ENCODE measurements around the gene ALOXE3.

Gene ALOXE3

GRCh38 chr17:8162233-8162996 is 44.1 kb upstream of the ALOXE3 start, which contains the start of gene VAMP2:
VAMP2 (minus strand) TSS chr17:8162948; CDS start chr17:8162879, 69 bp downstream.
- TF ChIP-seq PATZ1 (CRISPR knock-in tag; IDR thresholded peaks at IDR 0.05; ENCODE audit: borderline replicate concordance) (no peak), TSHZ2 (CRISPR knock-in tag; IDR thresholded peaks at IDR 0.05) (no peak), ESRRG (CRISPR knock-in tag; IDR thresholded peaks at IDR 0.05) (no peak), CREB5 (CRISPR knock-in tag; IDR thresholded peaks at IDR 0.05; ENCODE audit: low read depth) (no peak), SNAI2 (CRISPR knock-in tag; IDR thresholded peaks at IDR 0.05) (no peak), GLIS3 (CRISPR knock-in tag; IDR thresholded peaks at IDR 0.05) (no peak), OSR1 (CRISPR knock-in tag; IDR thresholded peaks at IDR 0.05) (no peak), ZNF565 (CRISPR knock-in tag; conservative IDR thresholded peaks at IDR 0.05; ENCODE audit: low read depth) (no peak)
- ATAC-seq: peak; percentile 49

GRCh38 chr17:8161289-8162232 is 43.2 kb upstream of the ALOXE3 start:
- no peak for ATAC-seq
- TF ChIP-seq OSR1 (CRISPR knock-in tag; IDR thresholded peaks at IDR 0.05) (no peak), ZNF8 (CRISPR knock-in tag; IDR thresholded peaks at IDR 0.05) (no peak), ZNF565 (CRISPR knock-in tag; conservative IDR thresholded peaks at IDR 0.05; ENCODE audit: low read depth) (no peak), ZNF70 (CRISPR knock-in tag; IDR thresholded peaks at IDR 0.05) (no peak), ZC3H10 (CRISPR knock-in tag; IDR thresholded peaks at IDR 0.05) (no peak), RARB (CRISPR knock-in tag; IDR thresholded peaks at IDR 0.05) (no peak; the same call in 1 of the 2 replicates), PPARA (CRISPR knock-in tag; IDR thresholded peaks at IDR 0.05; ENCODE audit: borderline replicate concordance) (no peak), TSHZ2 (CRISPR knock-in tag; IDR thresholded peaks at IDR 0.05) (no peak), ESRRG (CRISPR knock-in tag; IDR thresholded peaks at IDR 0.05) (no peak), ZFP3 (CRISPR knock-in tag; IDR thresholded peaks at IDR 0.05) (no peak), CSDC2 (CRISPR knock-in tag; IDR thresholded peaks at IDR 0.05) (no peak), ZFP30 (CRISPR knock-in tag; IDR thresholded peaks at IDR 0.05) (no peak), PATZ1 (CRISPR knock-in tag; IDR thresholded peaks at IDR 0.05; ENCODE audit: borderline replicate concordance) (no peak), CSRNP3 (CRISPR knock-in tag; IDR thresholded peaks at IDR 0.05) (no peak), POU6F1 (CRISPR knock-in tag; IDR thresholded peaks at IDR 0.05; ENCODE audit: borderline replicate concordance, low read depth) (no peak), CREB5 (CRISPR knock-in tag; IDR thresholded peaks at IDR 0.05; ENCODE audit: low read depth) (no peak)

Data from SK-N-SH treated with all-trans-retinoic acid at 6 μM for 48 hours (cell line).